Ovary (tissue), 9 donors: ENCODE data around the gene PRKG1. TPM values are rescaled to one million over a fixed set of nuclear protein-coding genes. Genes with fewer than 3 reads are reported as not detected.

Experiments
- DNase-seq, 5 donors: peaks; one replicate each; pipeline ENCODE4 v3.0.0-alpha.2; 2019 to 2020
- H3K27ac ChIP-seq, 2 donors: fragments of 200-600 bp; one replicate each; pipeline versions ENCODE4 v1.5.1 to v1.8.0; 2019 to 2022
- H3K27me3 ChIP-seq: fragments of 200-600 bp; one replicate; pipeline ENCODE4 v1.8.0; 2022
- H3K36me3 ChIP-seq: fragments of 200-600 bp; sonication (generic); one replicate; pipeline ENCODE4 v1.5.1; 2019
- H3K4me1 ChIP-seq: one replicate; pipeline ENCODE4 v1.8.1; 2013; ENCODE audit warnings: mild to moderate bottlenecking, moderate library complexity; ENCODE audit not compliant: insufficient read depth
- H3K4me3 ChIP-seq: fragments of 200-600 bp; sonication (generic); one replicate; pipeline ENCODE4 v1.5.1; 2017
- H3K9me3 ChIP-seq, 2 donors: fragments of 200-600 bp in 1 of 2; sonication (generic) in 1 of 2; one replicate each; pipeline versions ENCODE4 v1.5.1 to v1.8.1; 2013 to 2019; ENCODE audit warnings: mild to moderate bottlenecking in 1 of 2, moderate library complexity in 1 of 2
- CTCF ChIP-seq, 3 donors: fragments of 450-650 bp in 2 of 3; fragments of 200-600 bp in 1 of 3; IDR thresholded peaks; one replicate each; pipeline versions ENCODE4 v1.5.1 to v1.8.0; 2016 to 2022; ENCODE audit warnings: antibody characterized with exemption in 3 of 3, mild to moderate bottlenecking in 1 of 3
- EP300 ChIP-seq: sonication (generic); formaldehyde crosslinking; IDR thresholded peaks from one replicate; pipeline ENCODE4 v1.6.1; 2017; ENCODE audit warnings: antibody characterized with exemption
- POLR2A ChIP-seq: fragments of 450-650 bp; IDR thresholded peaks from one replicate; pipeline ENCODE4 v1.6.1; 2017; ENCODE audit warnings: antibody characterized with exemption, mild to moderate bottlenecking, moderate library complexity
- WGBS, 3 donors: extraction: QIAGEN DNeasy Blood & Tissue Kit in 1 of 3; methylation state at CpG; one replicate each; pipeline versions ENCODE4 v1.1.5 to v1.1.7; 2013 to 2017; 5-methylcytosine and 5-hydroxymethylcytosine counted together
- intact Hi-C, 4 donors: fragments of 100-400 bp; cut with DNase I; formaldehyde crosslinking; loops; one replicate each; pipeline versions ENCODE4 v1.11.0 to v1.15.1; 2022 to 2023
- polyA plus RNA-seq, 2 donors: library from polyadenylated mRNA; stranded (reverse); fragments of 200-250 nt in 1 of 2; fragments of 350-450 nt in 1 of 2; fragmentation: Illumina TruSeq in 1 of 2; extraction: RNeasy Lipid Tissue Mini Kit (QIAGEN cat#74804) in 1 of 2; gene quantifications; one replicate each; pipeline ENCODE4 v1.2.3, GENCODE V29; 2013 to 2014
- total RNA-seq, 7 donors: library from RNA; depleted of rRNA in 2 of 7; stranded (reverse); fragments of >200 nt in 2 of 7; fragmentation: NEBNext Ultra II Directional in 3 of 7; extraction: Animal tissue kit (Norgen Biotek cat#: 25700) in 3 of 7; gene quantifications; one replicate each; pipeline versions ENCODE4 v1.1.0 to v1.2.4, GENCODE V29; 2016 to 2023
- donor health status: DM: no; HTN: no; CAD: no; lungs with moderate emphysema.
- donor health status: DM: no; HTN: no; CAD: no.
- donor health status: Bipolar disorder and iron deficiency.
- donor health status: DM: yes; HTN: yes; CAD: no.
- donor health status: DM: no; HTN: no; CAD: no.
- donor health status: DM: yes; HTN: yes; CAD: no.

The PRKG1 gene
- total and polyA plus RNA-seq, 9 donors, result 2.8 to 21.1 (median 15.7) TPM

- no peaks in the 10 kb centered on the region for H3K27me3 ChIP-seq
- DNase-seq, result no peak
- WGBS, 3 donors, result 89 to 94% (median 94%) methylated on average over 3 of the region's 3 CpGs
- no peak for TF ChIP-seq POLR2A
- TF ChIP-seq CTCF (IDR thresholded peaks at IDR 0.05), result no peak
- TF ChIP-seq EP300, result no peak
- H3K4me1 ChIP-seq, result no peaks in the 10 kb centered on the region
- intact Hi-C loops, result loop anchor here in 1 of 4 donors (5.0 kb wide), 1 partner anchor 285 kb away; no protein-coding TSS in a partner anchor
- no peaks in the 10 kb centered on the region for H3K9me3 ChIP-seq
- no peak overlapping the region for H3K27ac ChIP-seq
- no peaks in the 10 kb centered on the region for H3K36me3 ChIP-seq
- H3K4me3 ChIP-seq, result no peak overlapping the region
Measured at GRCh38 chr10:51767103-51767763, 692.9 kb downstream of the PRKG1 start.

- intact Hi-C loops, result loop anchor here in 1 of 4 donors (5.0 kb wide), 1 partner anchor 287 kb away; no protein-coding TSS in a partner anchor
- no peak overlapping the region for H3K27ac ChIP-seq
- TF ChIP-seq CTCF (IDR thresholded peaks at IDR 0.05) (no peak), EP300 (no peak), POLR2A (no peak)
- no peaks in the 10 kb centered on the region for H3K9me3 ChIP-seq
- WGBS, 3 donors, result 76 to 86% (median 81%) methylated on average over 4 of the region's 4 CpGs
- no peaks in the 10 kb centered on the region for H3K4me1 ChIP-seq
- H3K36me3 ChIP-seq, result no peaks in the 10 kb centered on the region
- no peaks in the 10 kb centered on the region for H3K27me3 ChIP-seq
- DNase-seq, result no peak
- H3K4me3 ChIP-seq, result no peak overlapping the region
Measured at GRCh38 chr10:51768886-51769465, 694.7 kb downstream of the PRKG1 start.

- H3K36me3 ChIP-seq, result no peaks in the 10 kb centered on the region
- no peak for TF ChIP-seq POLR2A
- DNase-seq, result peak in 1 of 5 donors; percentile 28
- H3K27me3 ChIP-seq, result no peaks in the 10 kb centered on the region
- 90 to 91% (median 90%) methylated on average over 2 of the region's 2 CpGs for WGBS, 3 donors
- no peaks in the 10 kb centered on the region for H3K4me1 ChIP-seq
- no peak overlapping the region for H3K27ac ChIP-seq
- no peaks in the 10 kb centered on the region for H3K9me3 ChIP-seq
- H3K4me3 ChIP-seq, result no peak overlapping the region
- intact Hi-C loops, result no loop called here
Measured at GRCh38 chr10:51770709-51771108, 696.4 kb downstream of the PRKG1 start.

GRCh38 chr10:51772387-51772786 lies 698.1 kb downstream of the PRKG1 start:
- no peak overlapping the region for H3K4me3 ChIP-seq
- H3K27me3 ChIP-seq, result no peaks in the 10 kb centered on the region
- no peaks in the 10 kb centered on the region for H3K4me1 ChIP-seq
- no peak for TF ChIP-seq EP300
- TF ChIP-seq POLR2A, result no peak
- TF ChIP-seq CTCF (IDR thresholded peaks at IDR 0.05), result no peak
- WGBS, 3 donors, result 75 to 82% (median 82%) methylated on average over 2 of the region's 2 CpGs
- no peak for DNase-seq
- H3K27ac ChIP-seq, result no peak overlapping the region
- no peaks in the 10 kb centered on the region for H3K36me3 ChIP-seq
- intact Hi-C loops, result no loop called here
- H3K9me3 ChIP-seq, result no peaks in the 10 kb centered on the region

- Histone ChIP-seq H3K27me3 (no peaks in the 10 kb centered on the region), H3K27ac (no peak overlapping the region), H3K4me3 (no peak overlapping the region), H3K9me3 (no peaks in the 10 kb centered on the region), H3K4me1 (no peaks in the 10 kb centered on the region), H3K36me3 (no peaks in the 10 kb centered on the region)
- no peak for TF ChIP-seq POLR2A
- no peak for TF ChIP-seq CTCF (IDR thresholded peaks at IDR 0.05)
- TF ChIP-seq EP300, result no peak
- no peak for DNase-seq
- intact Hi-C loops, result no loop called here
Measured at GRCh38 chr10:51773681-51774080, 699.4 kb downstream of the PRKG1 start.
